CD4-positive, CD25-positive, alpha-beta regulatory T cell (primary cell): ENCODE data around the gene LIN28A. TPM values are rescaled to one million over a fixed set of nuclear protein-coding genes. Genes with fewer than 3 reads are reported as not detected.

Source experiments
- ATAC-seq, 2 donors: fragments of 150-1000 bp; cut with Tn5 transposase; one replicate each; pipeline ENCODE4 v1.10.0; 2021; ENCODE audit warnings: low read depth in 2 of 2, moderate number of reproducible peaks in 2 of 2, moderate library complexity in 1 of 2
- DNase-seq, 3 donors: peaks; one replicate each; pipeline versions ENCODE4 v3.0.0 to v3.0.0-alpha.2; 2012 to 2022; ENCODE audit warnings: mixed read lengths in 1 of 3
- H3K27ac ChIP-seq: one replicate; pipeline ENCODE4 v1.7.0; 2013; ENCODE audit warnings: mild to moderate bottlenecking, low read length; ENCODE audit not compliant: insufficient read depth, poor library complexity, severe bottlenecking
- H3K27me3 ChIP-seq: one replicate; pipeline ENCODE4 v1.7.0; 2013; ENCODE audit warnings: low read length; ENCODE audit not compliant: control insufficient read depth, insufficient read depth
- H3K36me3 ChIP-seq: one replicate; pipeline ENCODE4 v1.7.0; 2013; ENCODE audit warnings: mild to moderate bottlenecking, low read length, moderate library complexity; ENCODE audit not compliant: control insufficient read depth, insufficient read depth
- H3K4me1 ChIP-seq: 2 replicates; pipeline ENCODE4 v1.7.0; 2013; ENCODE audit warnings: mild to moderate bottlenecking, low read length; ENCODE audit not compliant: insufficient read depth, control insufficient read depth, poor library complexity, severe bottlenecking
- H3K4me3 ChIP-seq: one replicate; pipeline ENCODE4 v1.7.0; 2013; ENCODE audit warnings: low read depth, mild to moderate bottlenecking, low read length, moderate library complexity
- H3K9me3 ChIP-seq, 2 experiments: 1 replicate in 1 of 2; 2 replicates in 1 of 2; pipeline ENCODE4 v1.7.0; 2013; ENCODE audit warnings: low read length in 2 of 2, mild to moderate bottlenecking in 1 of 2, moderate library complexity in 1 of 2; ENCODE audit not compliant: control insufficient read depth in 2 of 2
- H3K27ac Mint-ChIP-seq, 3 donors: one replicate each; pipeline ENCODE4 v1.8.0; 2020 to 2022; ENCODE audit warnings: mild to moderate bottlenecking in 3 of 3, mixed read lengths in 3 of 3, moderate library complexity in 2 of 3
- H3K27me3 Mint-ChIP-seq: one replicate; pipeline ENCODE4 v1.8.0; 2022; ENCODE audit warnings: mild to moderate bottlenecking, mixed read lengths
- H3K36me3 Mint-ChIP-seq: one replicate; pipeline ENCODE4 v1.8.0; 2020; ENCODE audit warnings: mixed read lengths
- H3K4me1 Mint-ChIP-seq, 4 donors: one replicate each; pipeline ENCODE4 v1.8.0; 2020 to 2022; ENCODE audit warnings: mixed read lengths in 4 of 4, mild to moderate bottlenecking in 1 of 4
- H3K4me3 Mint-ChIP-seq, 4 donors: one replicate each; pipeline ENCODE4 v1.8.0; 2020 to 2022; ENCODE audit warnings: mild to moderate bottlenecking in 4 of 4, mixed read lengths in 4 of 4, moderate library complexity in 3 of 4
- H3K9me3 Mint-ChIP-seq, 7 donors: one replicate each; pipeline ENCODE4 v1.8.0; 2020 to 2022; ENCODE audit warnings: mixed read lengths in 7 of 7, mild to moderate bottlenecking in 3 of 7, moderate library complexity in 2 of 7
- polyA plus RNA-seq, 4 donors: library from polyadenylated mRNA; unstranded; fragments of 300-500 nt; fragmentation: Illumina TruSeq; gene quantifications; one replicate each; pipeline ENCODE4 v1.2.3, GENCODE V29; 2021
- total RNA-seq: library from RNA; stranded (reverse); gene quantifications from one replicate; pipeline ENCODE4 v1.2.3, GENCODE V29; 2022

The LIN28A gene
- total and polyA plus RNA-seq, 5 donors from 2014 or later = not detected

GRCh38 chr1:26469558-26469957, 58.9 kb downstream of the LIN28A start:
- Histone ChIP-seq H3K27me3 (no peaks in the 10 kb centered on the region), H3K4me1 (peaks cover 33% of the 10 kb centered on the region), H3K4me3 (no peak overlapping the region), H3K27ac (no peak overlapping the region), H3K9me3 (no peaks in the 10 kb centered on the region), H3K36me3 (peaks cover 55% of the 10 kb centered on the region)
- H3K4me3 Mint-ChIP-seq = peak overlapping the region in 1 of 4 donors; percentile 79
- no peaks in the 10 kb centered on the region for H3K9me3 Mint-ChIP-seq
- ATAC-seq (no peak), DNase-seq (no peak)
- H3K27ac Mint-ChIP-seq = no peak overlapping the region
- H3K27me3 Mint-ChIP-seq = no peaks in the 10 kb centered on the region
- H3K36me3 Mint-ChIP-seq = peaks cover 28% of the 10 kb centered on the region
- peaks cover 11 to 37% (median 27%) of the 10 kb centered on the region in 4 donors for H3K4me1 Mint-ChIP-seq

DNA sequence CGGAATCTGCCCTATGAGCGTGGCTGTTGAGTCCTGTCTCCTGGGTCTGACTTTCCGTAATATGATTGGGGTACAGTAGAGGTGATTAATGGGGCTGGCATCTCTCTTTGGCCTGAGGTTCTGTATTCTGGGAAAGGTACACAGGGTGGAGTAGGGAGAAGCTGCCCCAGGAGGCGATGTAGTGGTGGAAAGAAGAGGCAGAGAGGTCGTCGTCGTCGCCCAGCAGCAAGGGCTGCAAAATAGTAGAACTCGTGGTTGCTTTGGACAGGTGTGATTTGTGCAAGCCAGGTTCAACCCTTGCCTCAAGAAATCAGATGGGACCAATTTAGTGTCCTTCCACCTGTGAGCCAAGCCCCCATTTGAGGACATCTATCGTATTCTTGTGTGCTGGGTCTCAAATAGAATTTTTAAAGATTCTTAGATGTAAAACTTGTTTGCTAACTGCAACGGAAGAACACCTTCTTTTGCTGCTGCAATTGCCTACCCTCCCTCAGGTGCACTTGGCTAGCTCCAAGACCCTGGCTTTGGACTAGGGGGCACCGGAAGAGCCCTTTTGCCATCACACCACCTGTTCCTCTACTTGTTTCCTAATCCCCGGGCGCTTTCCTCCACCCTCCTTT, 60.4 kb downstream of the LIN28A start:
- H3K4me1 ChIP-seq = peaks cover 37% of the 10 kb centered on the region
- ATAC-seq = no peak
- H3K9me3 ChIP-seq = no peaks in the 10 kb centered on the region
- peak overlapping the region; percentile 43 for H3K27ac ChIP-seq
- DNase-seq = peak in 1 of 3 donors; percentile 31
- H3K4me3 Mint-ChIP-seq = peak overlapping the region; percentile 93 to 100 (median 98)
- H3K4me3 ChIP-seq = peak overlapping the region; percentile 57
- no peaks in the 10 kb centered on the region for H3K9me3 Mint-ChIP-seq
- H3K4me1 Mint-ChIP-seq = peaks cover 18 to 45% (median 33%) of the 10 kb centered on the region in 4 donors
- peaks cover 48% of the 10 kb centered on the region for H3K36me3 ChIP-seq
- H3K36me3 Mint-ChIP-seq = peaks cover 28% of the 10 kb centered on the region
- H3K27me3 Mint-ChIP-seq = no peaks in the 10 kb centered on the region
- H3K27ac Mint-ChIP-seq = peak overlapping the region in 2 of 3 donors; percentile 81 to 84
- no peaks in the 10 kb centered on the region for H3K27me3 ChIP-seq

DNA sequence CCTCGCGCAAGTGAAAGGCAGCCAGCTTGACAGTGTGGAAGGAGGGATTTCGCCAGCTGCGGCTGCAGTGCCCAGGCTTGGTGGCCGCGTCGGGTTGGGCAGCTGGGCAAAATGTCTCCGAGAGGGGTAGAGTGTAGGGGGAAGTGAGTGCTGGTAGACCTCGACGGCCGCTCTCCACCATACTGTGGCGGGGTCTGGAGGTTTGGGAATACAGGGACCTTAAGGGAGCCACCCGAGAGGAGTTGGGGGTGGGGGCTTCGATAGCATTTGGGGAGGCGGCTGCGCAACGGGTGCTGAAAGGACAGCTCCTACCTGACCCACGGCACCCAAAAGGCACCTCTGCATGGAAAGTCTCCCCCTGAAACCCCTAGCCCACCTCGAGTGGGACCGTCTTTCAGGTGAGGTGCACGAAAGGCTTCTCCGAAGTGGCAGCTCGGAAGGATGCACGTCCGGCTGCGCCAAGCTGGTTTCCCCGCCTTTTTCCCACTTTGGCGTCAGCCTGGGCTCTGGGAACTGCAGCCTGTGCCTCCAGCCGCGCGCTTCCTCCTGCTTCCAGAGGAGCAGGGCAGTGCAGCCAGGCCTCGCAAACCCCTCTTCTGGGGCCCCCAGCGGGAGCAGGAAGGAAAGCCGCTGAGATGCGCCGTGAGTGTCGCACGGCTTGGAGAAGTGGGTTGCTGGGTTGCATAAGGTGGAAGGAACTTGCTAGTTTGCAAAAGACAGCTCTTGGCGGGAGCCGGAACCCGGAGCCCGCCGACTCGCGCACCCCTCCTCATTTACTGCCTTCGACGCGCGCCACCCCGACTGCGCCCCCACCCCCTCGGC, 61.1 kb downstream of the LIN28A start:
- DNase-seq (peak in 2 of 3 donors; percentile 24 to 50), ATAC-seq (peak; percentile 20 to 22)
- H3K27ac Mint-ChIP-seq = peak overlapping the region; percentile 96 to 98 (median 97)
- peaks cover 30% of the 10 kb centered on the region for H3K36me3 Mint-ChIP-seq
- H3K4me1 ChIP-seq = peaks cover 37% of the 10 kb centered on the region
- H3K27me3 Mint-ChIP-seq = no peaks in the 10 kb centered on the region
- H3K4me3 ChIP-seq = peak overlapping the region; percentile 57
- H3K4me3 Mint-ChIP-seq = peak overlapping the region; percentile 93 to 100 (median 98)
- peaks cover 48% of the 10 kb centered on the region for H3K36me3 ChIP-seq
- H3K4me1 Mint-ChIP-seq = peaks cover 24 to 52% (median 39%) of the 10 kb centered on the region in 4 donors
- no peaks in the 10 kb centered on the region for H3K9me3 Mint-ChIP-seq
- no peaks in the 10 kb centered on the region for H3K9me3 ChIP-seq
- no peaks in the 10 kb centered on the region for H3K27me3 ChIP-seq
- H3K27ac ChIP-seq = peak overlapping the region; percentile 99

GRCh38 chr1:26472320-26472900, 61.8 kb downstream of the LIN28A start, which contains the start of gene HMGN2:
Gene HMGN2, plus strand, starts transcription at chr1:26472440. Its CDS starts 173 bp downstream, at chr1:26472613.
- H3K36me3 Mint-ChIP-seq = peaks cover 26% of the 10 kb centered on the region
- H3K27ac Mint-ChIP-seq = peak within 1 kb of the TSS; percentile 96 to 98 (median 97)
- Histone ChIP-seq H3K36me3 (peaks cover 48% of the 10 kb centered on the region), H3K9me3 (no peaks in the 10 kb centered on the region), H3K4me1 (peaks cover 37% of the 10 kb centered on the region), H3K4me3 (peak within 1 kb of the TSS; percentile 94), H3K27ac (peak within 1 kb of the TSS; percentile 99), H3K27me3 (no peaks in the 10 kb centered on the region)
- no peaks in the 10 kb centered on the region for H3K9me3 Mint-ChIP-seq
- H3K27me3 Mint-ChIP-seq = no peaks in the 10 kb centered on the region
- H3K4me3 Mint-ChIP-seq = peak within 1 kb of the TSS; percentile 97 to 100 (median 98)
- DNase-seq = peak; percentile 84 to 94 (median 88)
- peak; percentile 69 to 72 for ATAC-seq
- peaks cover 24 to 59% (median 44%) of the 10 kb centered on the region in 4 donors for H3K4me1 Mint-ChIP-seq

DNA sequence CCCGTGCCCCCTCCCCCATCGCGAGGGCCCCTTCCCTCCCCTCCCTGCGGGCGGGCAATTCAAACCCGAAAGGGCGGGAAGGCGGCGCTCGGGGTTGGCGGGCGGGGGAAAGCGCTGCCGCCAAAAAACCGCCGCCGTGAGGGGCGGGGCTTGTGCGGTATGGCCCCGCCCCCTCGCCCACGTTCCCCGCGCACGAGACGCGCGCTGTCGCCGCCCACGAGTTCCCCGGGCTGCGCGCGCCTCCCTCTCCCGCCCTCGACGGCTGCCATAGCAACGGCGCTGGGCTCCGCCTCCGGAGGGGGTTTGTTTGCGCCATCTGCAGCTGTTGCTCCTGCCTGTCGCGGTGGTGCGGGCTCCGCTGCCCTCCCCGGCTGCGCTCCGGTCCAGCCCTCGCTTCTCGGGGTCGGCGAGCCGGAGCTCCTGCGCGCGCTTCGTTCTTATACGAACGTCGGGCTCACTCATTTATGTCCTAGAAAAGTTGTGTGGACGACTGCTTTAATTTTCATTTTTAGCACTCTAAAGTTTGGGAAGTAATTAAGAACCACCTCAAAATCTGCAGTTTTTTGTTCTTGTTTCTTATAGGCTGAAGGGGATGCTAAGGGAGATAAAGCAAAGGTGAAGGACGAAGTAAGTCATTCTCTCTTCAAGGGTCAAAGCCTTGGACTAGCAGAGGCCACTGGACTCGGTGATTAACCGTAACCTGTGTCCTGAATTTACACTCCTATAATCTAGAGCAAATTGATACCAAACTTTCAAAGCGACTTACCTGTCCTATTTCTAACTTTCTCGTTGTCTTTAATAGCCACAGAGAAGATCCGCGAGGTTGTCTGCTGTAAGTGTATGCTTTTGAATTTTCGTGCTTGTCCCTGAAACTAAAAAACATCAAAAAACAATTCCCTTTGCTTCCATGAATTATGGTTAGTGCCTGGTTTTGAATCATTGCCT, 62.6 kb downstream of the LIN28A start:
- no peaks in the 10 kb centered on the region for H3K27me3 ChIP-seq
- Mint-ChIP-seq H3K4me3 (peak overlapping the region; percentile 92 to 99 (median 94)), H3K27ac (peak overlapping the region; percentile 79 to 94 (median 85)), H3K27me3 (no peaks in the 10 kb centered on the region), H3K4me1 (peaks cover 24 to 63% (median 48%) of the 10 kb centered on the region in 4 donors), H3K36me3 (peaks cover 30% of the 10 kb centered on the region), H3K9me3 (no peaks in the 10 kb centered on the region)
- H3K4me3 ChIP-seq = peak overlapping the region; percentile 94
- H3K9me3 ChIP-seq = no peaks in the 10 kb centered on the region
- peaks cover 48% of the 10 kb centered on the region for H3K36me3 ChIP-seq
- peak overlapping the region; percentile 99 for H3K27ac ChIP-seq
- H3K4me1 ChIP-seq = peaks cover 37% of the 10 kb centered on the region
- ATAC-seq (peak; percentile 76 to 79), DNase-seq (peak; percentile 95)

- Mint-ChIP-seq H3K9me3 (no peaks in the 10 kb centered on the region), H3K4me3 (peak overlapping the region; percentile 92 to 99 (median 94)), H3K27ac (peak overlapping the region in 2 of 3 donors; percentile 43 to 94), H3K36me3 (peaks cover 34% of the 10 kb centered on the region), H3K4me1 (peaks cover 24 to 67% (median 50%) of the 10 kb centered on the region in 4 donors), H3K27me3 (no peaks in the 10 kb centered on the region)
- Histone ChIP-seq H3K27ac (peak overlapping the region; percentile 99), H3K9me3 (no peaks in the 10 kb centered on the region), H3K4me1 (peaks cover 37% of the 10 kb centered on the region), H3K36me3 (peaks cover 41% of the 10 kb centered on the region), H3K27me3 (no peaks in the 10 kb centered on the region), H3K4me3 (peak overlapping the region; percentile 94)
- DNase-seq (no peak), ATAC-seq (no peak)
These were observed 64.2 kb downstream of the LIN28A start for GRCh38 chr1:26474818-26475217.

- Mint-ChIP-seq H3K27me3 (no peaks in the 10 kb centered on the region), H3K27ac (peak overlapping the region in 2 of 3 donors; percentile 55 to 78), H3K4me3 (peak overlapping the region in 1 of 4 donors; percentile 84), H3K36me3 (peaks cover 31% of the 10 kb centered on the region), H3K9me3 (no peaks in the 10 kb centered on the region), H3K4me1 (peaks cover 24 to 56% (median 41%) of the 10 kb centered on the region in 4 donors)
- Histone ChIP-seq H3K27ac (no peak overlapping the region), H3K27me3 (no peaks in the 10 kb centered on the region), H3K4me1 (peaks cover 29% of the 10 kb centered on the region), H3K9me3 (no peaks in the 10 kb centered on the region), H3K4me3 (no peak overlapping the region), H3K36me3 (peaks cover 41% of the 10 kb centered on the region)
- no peak for ATAC-seq
- DNase-seq = no peak
These were observed 65.4 kb downstream of the LIN28A start for GRCh38 chr1:26475989-26476388.
